HepG2 (cell line): ENCODE measurements around the gene TLR4. TPM values are rescaled to one million over a fixed set of nuclear protein-coding genes. Genes with fewer than 3 reads are reported as not detected.

Experiments
- ATAC-seq: fragments of 200-7000 bp; cut with Tn5 transposase; 3 replicates; pipeline ENCODE4 v1.9.1; 2020; ENCODE audit warnings: mild to moderate bottlenecking, moderate library complexity
- BruUV-seq: library from RNA; stranded (reverse); fragments of 400-500 nt; replicated peaks from 2 replicates; lab custom pipeline; 2021; lab: Mats Ljungman, UMichigan
- CTCF ChIA-PET: fragments of 300-600 bp; formaldehyde crosslinking; extraction: SDS; loops from one replicate; lab custom pipeline; 2021; ENCODE audit warnings: low total read pairs, inconsistent platforms, low intra/inter-chr PET ratio; lab: Yijun Ruan, JAX
- POLR2A ChIA-PET: fragments of 350-600 bp; sonication (Branson Sonifier 250); formaldehyde crosslinking; loops from one replicate; lab custom pipeline; 2020; ENCODE audit warnings: antibody characterized with exemption, inconsistent platforms; lab: Yijun Ruan, JAX
- DNase-seq: peaks from one replicate; pipeline ENCODE4 v3.0.0-alpha.2; 2015; ENCODE audit warnings: low spot score
- FAIRE-seq: peaks from 3 replicates; lab custom pipeline; 2011; peaks lifted over from hg19 to GRCh38; lab: Jason Lieb, UNC
- H2AFZ ChIP-seq: one replicate; pipeline ENCODE4 v1.6.1; 2011; ENCODE audit warnings: low read length, inconsistent platforms
- H3K27ac ChIP-seq: fragments of 300-600 bp; 3 replicates; pipeline ENCODE4 v1.8.0; 2011; ENCODE audit warnings: mixed run types, mild to moderate bottlenecking, mixed read lengths, low read length, inconsistent platforms; ENCODE audit not compliant: insufficient read depth; ENCODE audit errors: extremely low read length
- H3K27me3 ChIP-seq, 2 experiments: fragments of 200-600 bp in 1 of 2; 2 replicates in 1 of 2; 3 replicates in 1 of 2; pipeline versions ENCODE4 v1.6.0 to v1.8.0; 2011; ENCODE audit warnings: low read length in 2 of 2, mild to moderate bottlenecking in 2 of 2, moderate library complexity in 2 of 2, inconsistent platforms in 1 of 2; ENCODE audit not compliant: insufficient read depth in 2 of 2, control insufficient read depth in 1 of 2
- H3K36me3 ChIP-seq, 2 experiments: fragments of 200-600 bp in 1 of 2; replicated peaks in 1 of 2; 2 replicates in 1 of 2; 3 replicates in 1 of 2; pipeline versions ENCODE4 v1.5.1 to v1.8.0; 2011; ENCODE audit warnings: low read length in 2 of 2, inconsistent platforms in 1 of 2; ENCODE audit not compliant: insufficient read depth in 2 of 2, control insufficient read depth in 1 of 2
- H3K4me1 ChIP-seq: 2 replicates; pipeline ENCODE4 v1.5.1; 2012; ENCODE audit warnings: low read length, inconsistent platforms; ENCODE audit not compliant: insufficient read depth
- H3K4me2 ChIP-seq: 2 replicates; pipeline ENCODE4 v1.6.0; 2011; ENCODE audit warnings: low read depth, low read length, inconsistent platforms
- H3K4me3 ChIP-seq, 3 experiments: fragments of 200-600 bp in 1 of 3; sonication (generic), shearing (Covaris generic) in 1 of 3; replicated peaks in 1 of 3; 2 replicates each; pipeline ENCODE4 v1.5.1; 2011 to 2016; ENCODE audit warnings: low read length in 3 of 3, inconsistent platforms in 2 of 3, low read depth in 2 of 3, mild to moderate bottlenecking in 2 of 3, control low read depth in 1 of 3, mixed read lengths in 1 of 3; ENCODE audit not compliant: insufficient read depth in 1 of 3
- H3K79me2 ChIP-seq: one replicate; pipeline ENCODE4 v1.6.1; 2011; ENCODE audit warnings: low read length, inconsistent platforms; ENCODE audit not compliant: insufficient read depth
- H3K9ac ChIP-seq: 2 replicates; pipeline ENCODE4 v1.6.0; 2011; ENCODE audit warnings: mild to moderate bottlenecking, low read depth, low read length, inconsistent platforms; ENCODE audit not compliant: insufficient read depth
- H3K9me3 ChIP-seq: 2 replicates; pipeline ENCODE4 v1.5.1; 2012; ENCODE audit warnings: mild to moderate bottlenecking, low read length
- H4K20me1 ChIP-seq: 2 replicates; pipeline ENCODE4 v1.6.0; 2011; ENCODE audit warnings: inconsistent platforms, mild to moderate bottlenecking, low read length, moderate library complexity; ENCODE audit not compliant: insufficient read depth
- BCL6 ChIP-seq: IDR thresholded peaks from 2 replicates; pipeline ENCODE4 v1.6.1; 2016; ENCODE audit warnings: missing genetic modification reagents, missing compliant biosample characterization
- CREM ChIP-seq, 2 experiments: sonication (generic) in 1 of 2; formaldehyde crosslinking in 1 of 2; IDR thresholded peaks; 2 replicates each; pipeline versions ENCODE4 v1.4.0 to v1.6.1; 2016 to 2020; ENCODE audit warnings: antibody characterized with exemption in 1 of 2, mild to moderate bottlenecking in 1 of 2, missing genetic modification reagents in 1 of 2
- FOXA3 ChIP-seq: IDR thresholded peaks from 2 replicates; pipeline ENCODE4 v1.6.1; 2016; ENCODE audit warnings: missing genetic modification reagents, missing compliant biosample characterization
- MATR3 ChIP-seq: sonication (generic); formaldehyde crosslinking; IDR thresholded peaks from 2 replicates; pipeline ENCODE4 v1.4.0; 2020; ENCODE audit warnings: missing genetic modification reagents
- MYC ChIP-seq: sonication (generic); formaldehyde crosslinking; IDR thresholded peaks from 2 replicates; pipeline ENCODE4 v1.9.0; 2021; ENCODE audit warnings: missing genetic modification reagents, borderline replicate concordance
- REXO4 ChIP-seq: sonication (generic); formaldehyde crosslinking; IDR thresholded peaks from 2 replicates; pipeline ENCODE4 v1.8.0; 2022; ENCODE audit warnings: missing genetic modification reagents, mild to moderate bottlenecking, borderline replicate concordance
- SRY ChIP-seq: sonication (generic); formaldehyde crosslinking; IDR thresholded peaks from 2 replicates; pipeline ENCODE4 v1.8.0; 2022; ENCODE audit warnings: mild to moderate bottlenecking, missing genetic modification reagents
- ZFP1 ChIP-seq: IDR thresholded peaks from 2 replicates; pipeline ENCODE4 v1.6.1; 2016
- ZFP37 ChIP-seq: sonication (generic); formaldehyde crosslinking; IDR thresholded peaks from 2 replicates; pipeline ENCODE4 v1.4.0; 2020; ENCODE audit warnings: missing genetic modification reagents, borderline replicate concordance
- ZFY ChIP-seq: sonication (generic); formaldehyde crosslinking; IDR thresholded peaks from 2 replicates; pipeline ENCODE4 v1.4.0; 2020; ENCODE audit warnings: missing genetic modification reagents
- ZMYM2 ChIP-seq: sonication (generic); formaldehyde crosslinking; IDR thresholded peaks from 2 replicates; pipeline ENCODE4 v1.8.0; 2022; ENCODE audit warnings: mild to moderate bottlenecking, missing genetic modification reagents
- ZNF326 ChIP-seq: sonication (generic); formaldehyde crosslinking; IDR thresholded peaks from 2 replicates; pipeline ENCODE4 v1.4.0; 2020; ENCODE audit warnings: missing genetic modification reagents, borderline replicate concordance
- ZNF496 ChIP-seq: sonication (generic); formaldehyde crosslinking; IDR thresholded peaks from 2 replicates; pipeline ENCODE4 v1.8.1; 2023; ENCODE audit warnings: mild to moderate bottlenecking, moderate library complexity, missing genetic modification reagents; ENCODE audit not compliant: insufficient replicate concordance
- ZNF513 ChIP-seq: sonication (generic); formaldehyde crosslinking; conservative IDR thresholded peaks from 2 replicates; pipeline ENCODE4 v1.5.0; 2020; ENCODE audit warnings: missing genetic modification reagents
- ZNF747 ChIP-seq: sonication (generic); formaldehyde crosslinking; IDR thresholded peaks from 2 replicates; pipeline ENCODE4 v1.8.1; 2023; ENCODE audit warnings: missing genetic modification reagents, mild to moderate bottlenecking, borderline replicate concordance
- WGBS: methylation state at CpG from one replicate; pipeline ENCODE4 v1.1.6; 2017; ENCODE audit warnings: low lambda C conversion rate; 5-methylcytosine and 5-hydroxymethylcytosine counted together
- in situ Hi-C: cut with HindIII; loops from 2 replicates; pipeline ENCODE4 v1.10.0; 2017; ENCODE audit warnings: low pct_unique_long_range_greater_than_20kb; ENCODE audit not compliant: extremely low pct_ligation_motif_present
- intact Hi-C: fragments of 100-400 bp; cut with micrococcal nuclease; formaldehyde crosslinking; loops from one replicate; pipeline ENCODE4 v1.10.0; 2022; ENCODE audit not compliant: unreplicated experiment
- polyA plus RNA-seq, 8 experiments: library from polyadenylated mRNA; depleted of rRNA in 3 of 8; stranded (reverse) in 7 of 8; unstranded in 1 of 8; fragments of >200 nt; fragmentation: Illumina TruSeq in 4 of 8; extraction: Trizol in 4 of 8; gene quantifications; 2 replicates each; pipeline versions ENCODE4 v1.2.1 to v1.2.3, GENCODE V29; 2011 to 2016; ENCODE audit warnings: low read depth in 4 of 8, missing spikeins in 1 of 8, mixed read lengths in 1 of 8; ENCODE audit not compliant: insufficient read depth in 1 of 8
- total RNA-seq, 5 experiments: library from RNA; depleted of rRNA; stranded (reverse); fragments of >200 nt; fragmentation: Illumina TruSeq; extraction: Trizol; gene quantifications; 2 replicates each; pipeline ENCODE4 v1.2.3, GENCODE V29; 2016; ENCODE audit warnings: low read depth in 1 of 5

TLR4 gene
- total and polyA plus RNA-seq, 2 of the 13 experiments (the other 11 are each of a cell fraction or from before 2014, with no cell fraction given): 0.07 to 0.22 TPM

DNA sequence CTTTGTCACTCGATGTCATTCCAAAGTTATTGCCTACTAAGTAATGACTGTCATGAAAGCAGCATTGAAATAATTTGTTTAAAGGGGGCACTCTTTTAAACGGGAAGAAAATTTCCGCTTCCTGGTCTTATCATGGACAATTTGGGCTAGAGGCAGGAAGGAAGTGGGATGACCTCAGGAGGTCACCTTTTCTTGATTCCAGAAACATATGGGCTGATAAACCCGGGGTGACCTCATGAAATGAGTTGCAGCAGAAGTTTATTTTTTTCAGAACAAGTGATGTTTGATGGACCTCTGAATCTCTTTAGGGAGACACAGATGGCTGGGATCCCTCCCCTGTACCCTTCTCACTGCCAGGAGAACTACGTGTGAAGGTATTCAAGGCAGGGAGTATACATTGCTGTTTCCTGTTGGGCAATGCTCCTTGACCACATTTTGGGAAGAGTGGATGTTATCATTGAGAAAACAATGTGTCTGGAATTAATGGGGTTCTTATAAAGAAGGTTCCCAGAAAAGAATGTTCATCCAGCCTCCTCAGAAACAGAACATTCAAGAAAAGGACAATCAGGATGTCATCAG lies 11.3 kb downstream of the TLR4 start:
- WGBS: 10% methylated on average over 5 of the region's 5 CpGs
- no peak for ATAC-seq
- no peak for FAIRE-seq

GRCh38 chr9:117718085-117718484 lies 13.9 kb downstream of the TLR4 start:
- no peak for DNase-seq
- H4K20me1 ChIP-seq: no peaks in the 10 kb centered on the region
- no peak overlapping the region for H3K9ac ChIP-seq
- no peaks in the 10 kb centered on the region for H3K79me2 ChIP-seq
- H2AFZ ChIP-seq: no peak overlapping the region
- no peak for ATAC-seq
- no peak for FAIRE-seq
- BruUV-seq: no TSS peak
- ChIA-PET CTCF (no interaction called here), POLR2A (no interaction called here)
- H3K4me3 ChIP-seq: no peak overlapping the region
- no peaks in the 10 kb centered on the region for H3K36me3 ChIP-seq
- no peaks in the 10 kb centered on the region for H3K4me1 ChIP-seq
- H3K9me3 ChIP-seq: no peaks in the 10 kb centered on the region; the same call in 1 of the 2 replicates
- intact Hi-C loops: no loop called here
- H3K27me3 ChIP-seq: no peaks in the 10 kb centered on the region
- no peak overlapping the region for H3K4me2 ChIP-seq
- in situ Hi-C loops: no loop called here
- TF ChIP-seq ZFP1 (CRISPR knock-in tag): no peak
- no peak for TF ChIP-seq REXO4 (CRISPR knock-in tag)
- TF ChIP-seq CREM (IDR thresholded peaks at IDR 0.05): no peak
- TF ChIP-seq CREM (CRISPR knock-in tag; IDR thresholded peaks at IDR 0.05): no peak
- no peak for TF ChIP-seq ZNF513 (CRISPR knock-in tag)
- no peak for TF ChIP-seq ZFP37 (CRISPR knock-in tag)
- TF ChIP-seq SRY (CRISPR knock-in tag): no peak
- no peak for TF ChIP-seq ZFY (CRISPR knock-in tag)
- no peak for TF ChIP-seq MYC
- no peak for TF ChIP-seq FOXA3 (CRISPR knock-in tag)
- no peak for TF ChIP-seq BCL6 (CRISPR knock-in tag)
- TF ChIP-seq, all 625 proteins: peak for 0
- no peak overlapping the region for H3K27ac ChIP-seq

More for the DNA sequence above, 11.3 kb downstream of the TLR4 start:
- H3K9me3 ChIP-seq: no peaks in the 10 kb centered on the region; the same call in 1 of the 2 replicates
- no peaks in the 10 kb centered on the region for H3K79me2 ChIP-seq
- CTCF ChIA-PET: no interaction called here
- POLR2A ChIA-PET: no interaction called here
- BruUV-seq: no TSS peak
- H2AFZ ChIP-seq: no peak overlapping the region
- no peak overlapping the region for H3K4me3 ChIP-seq
- in situ Hi-C loops (no loop called here), intact Hi-C loops (no loop called here)
- H3K4me2 ChIP-seq: no peak overlapping the region
- H3K36me3 ChIP-seq: no peaks in the 10 kb centered on the region
- no peak for DNase-seq
- no peak overlapping the region for H3K27ac ChIP-seq
- H4K20me1 ChIP-seq: no peaks in the 10 kb centered on the region
- no peak overlapping the region for H3K9ac ChIP-seq
- TF ChIP-seq ZNF496 (CRISPR knock-in tag) (no peak), ZNF326 (CRISPR knock-in tag) (no peak), ZNF747 (CRISPR knock-in tag) (no peak), MATR3 (no peak), ZMYM2 (CRISPR knock-in tag) (no peak)
- no peaks in the 10 kb centered on the region for H3K27me3 ChIP-seq
- H3K4me1 ChIP-seq: no peaks in the 10 kb centered on the region
